Hepatocyte (in vitro differentiated cells): ENCODE measurements around the gene CDK18. TPM values are rescaled to one million over a fixed set of nuclear protein-coding genes. Genes with fewer than 3 reads are reported as not detected.
A peak's percentile ranks its signal among the peaks of the same experiment; 100 is the strongest.

ENCODE experiments used
- DNase-seq: peaks from one replicate; pipeline ENCODE4 v3.0.0-alpha.2; 2016; ENCODE audit warnings: low spot score
- H2AFZ ChIP-seq: fragments of 200-600 bp; sonication (generic); 2 replicates; pipeline ENCODE4 v1.6.0; 2016; ENCODE audit warnings: antibody characterized with exemption, mild to moderate bottlenecking
- H3K27ac ChIP-seq: fragments of 200-600 bp; sonication (generic); 2 replicates; pipeline ENCODE4 v1.5.1; 2016; ENCODE audit warnings: mild to moderate bottlenecking
- H3K27me3 ChIP-seq: fragments of 200-600 bp; sonication (generic); 2 replicates; pipeline ENCODE4 v1.6.1; 2016
- H3K36me3 ChIP-seq: fragments of 200-600 bp; sonication (generic); replicated peaks from 2 replicates; pipeline ENCODE4 v1.5.1; 2016; ENCODE audit warnings: low read depth; ENCODE audit not compliant: insufficient read depth
- H3K4me1 ChIP-seq: fragments of 200-600 bp; sonication (generic); 2 replicates; pipeline ENCODE4 v1.5.1; 2016; ENCODE audit warnings: mild to moderate bottlenecking, moderate library complexity; ENCODE audit not compliant: insufficient read depth
- H3K4me2 ChIP-seq: fragments of 200-600 bp; sonication (generic); 2 replicates; pipeline ENCODE4 v1.6.0; 2016
- H3K4me3 ChIP-seq: fragments of 200-600 bp; sonication (generic); 2 replicates; pipeline ENCODE4 v1.5.1; 2016; ENCODE audit warnings: mild to moderate bottlenecking
- H3K79me2 ChIP-seq: fragments of 200-600 bp; sonication (generic); 2 replicates; pipeline ENCODE4 v1.6.0; 2017; ENCODE audit warnings: mild to moderate bottlenecking
- H3K9me2 ChIP-seq: fragments of 200-600 bp; sonication (generic); replicated peaks from 2 replicates; pipeline ENCODE4 v1.6.0; 2017; ENCODE audit warnings: mild to moderate bottlenecking; ENCODE audit not compliant: insufficient read depth
- H3K9me3 ChIP-seq: fragments of 200-600 bp; sonication (generic); 2 replicates; pipeline ENCODE4 v1.5.1; 2016; ENCODE audit warnings: low read depth, mild to moderate bottlenecking
- H4K20me1 ChIP-seq: fragments of 200-600 bp; sonication (generic); 2 replicates; pipeline ENCODE4 v1.6.0; 2016; ENCODE audit warnings: mild to moderate bottlenecking; ENCODE audit not compliant: insufficient read depth, poor library complexity, severe bottlenecking
- CTCF ChIP-seq: fragments of 200-600 bp; sonication (generic); IDR thresholded peaks from 2 replicates; pipeline ENCODE4 v1.5.1; 2016; ENCODE audit warnings: antibody characterized with exemption, mild to moderate bottlenecking; ENCODE audit not compliant: poor library complexity
- EZH2 ChIP-seq: fragments of 200-600 bp; sonication (generic); IDR thresholded peaks from 2 replicates; pipeline ENCODE4 v1.6.1; 2016; ENCODE audit warnings: antibody characterized with exemption, mild to moderate bottlenecking, borderline replicate concordance
- EZH2phosphoT487 ChIP-seq: fragments of 200-600 bp; sonication (generic); IDR thresholded peaks from one replicate; pipeline ENCODE4 v1.6.1; 2018; ENCODE audit warnings: antibody characterized with exemption, mild to moderate bottlenecking, low read depth, moderate library complexity; ENCODE audit not compliant: unreplicated experiment, severe bottlenecking
- WGBS: methylation state at CpG from one replicate; pipeline ENCODE4 v1.1.6; 2016; ENCODE audit warnings: low lambda C conversion rate; ENCODE audit errors: missing lambda C conversion rate; 5-methylcytosine and 5-hydroxymethylcytosine counted together
- polyA plus RNA-seq: library from polyadenylated mRNA; unstranded; fragments of >200 nt; fragmentation: Nextera tagmentation; extraction: Ambion mirVana; gene quantifications from 2 replicates; pipeline ENCODE4 v1.2.1, GENCODE V29; 2016
- total RNA-seq: library from RNA; depleted of rRNA; stranded (reverse); fragments of >200 nt; gene quantifications from 2 replicates; pipeline ENCODE4 v1.2.3, GENCODE V29; 2014

CDK18 gene
- total and polyA plus RNA-seq, 2 experiments from 2014 or later = 8.0 to 16.7 TPM

- DNase-seq = no peak
- TF ChIP-seq CTCF (no peak), EZH2 (no peak), EZH2phosphoT487 (no peak)
- no peak overlapping the region for H2AFZ ChIP-seq
- 91% methylated on average over 6 of the region's 6 CpGs for WGBS
- H3K27ac ChIP-seq = no peak overlapping the region
- H3K27me3 ChIP-seq = peaks cover 3% of the 10 kb centered on the region
- H3K9me3 ChIP-seq = no peaks in the 10 kb centered on the region
- H3K36me3 ChIP-seq = no peaks in the 10 kb centered on the region
- H3K4me1 ChIP-seq = peaks cover 12% of the 10 kb centered on the region
- no peak overlapping the region for H3K4me3 ChIP-seq
- no peaks in the 10 kb centered on the region for H4K20me1 ChIP-seq
- H3K4me2 ChIP-seq = no peak overlapping the region
- H3K9me2 ChIP-seq = no peaks in the 10 kb centered on the region
- no peaks in the 10 kb centered on the region for H3K79me2 ChIP-seq
Measured at GRCh38 chr1:205541161-205541886, 36.9 kb downstream of the CDK18 start.

- peaks cover 12% of the 10 kb centered on the region for H3K4me1 ChIP-seq
- peaks cover 3% of the 10 kb centered on the region for H3K27me3 ChIP-seq
- no peak for TF ChIP-seq EZH2
- TF ChIP-seq EZH2phosphoT487 = no peak
- TF ChIP-seq CTCF = no peak
- H3K79me2 ChIP-seq = no peaks in the 10 kb centered on the region
- 90% methylated on average over 11 of the region's 11 CpGs for WGBS
- no peak overlapping the region for H3K4me3 ChIP-seq
- DNase-seq = no peak
- no peaks in the 10 kb centered on the region for H3K9me3 ChIP-seq
- H3K4me2 ChIP-seq = no peak overlapping the region
- no peaks in the 10 kb centered on the region for H3K36me3 ChIP-seq
- H4K20me1 ChIP-seq = no peaks in the 10 kb centered on the region
- H2AFZ ChIP-seq = no peak overlapping the region
- H3K27ac ChIP-seq = no peak overlapping the region
- H3K9me2 ChIP-seq = no peaks in the 10 kb centered on the region
Measured at GRCh38 chr1:205542367-205542766, 37.9 kb downstream of the CDK18 start.

DNA sequence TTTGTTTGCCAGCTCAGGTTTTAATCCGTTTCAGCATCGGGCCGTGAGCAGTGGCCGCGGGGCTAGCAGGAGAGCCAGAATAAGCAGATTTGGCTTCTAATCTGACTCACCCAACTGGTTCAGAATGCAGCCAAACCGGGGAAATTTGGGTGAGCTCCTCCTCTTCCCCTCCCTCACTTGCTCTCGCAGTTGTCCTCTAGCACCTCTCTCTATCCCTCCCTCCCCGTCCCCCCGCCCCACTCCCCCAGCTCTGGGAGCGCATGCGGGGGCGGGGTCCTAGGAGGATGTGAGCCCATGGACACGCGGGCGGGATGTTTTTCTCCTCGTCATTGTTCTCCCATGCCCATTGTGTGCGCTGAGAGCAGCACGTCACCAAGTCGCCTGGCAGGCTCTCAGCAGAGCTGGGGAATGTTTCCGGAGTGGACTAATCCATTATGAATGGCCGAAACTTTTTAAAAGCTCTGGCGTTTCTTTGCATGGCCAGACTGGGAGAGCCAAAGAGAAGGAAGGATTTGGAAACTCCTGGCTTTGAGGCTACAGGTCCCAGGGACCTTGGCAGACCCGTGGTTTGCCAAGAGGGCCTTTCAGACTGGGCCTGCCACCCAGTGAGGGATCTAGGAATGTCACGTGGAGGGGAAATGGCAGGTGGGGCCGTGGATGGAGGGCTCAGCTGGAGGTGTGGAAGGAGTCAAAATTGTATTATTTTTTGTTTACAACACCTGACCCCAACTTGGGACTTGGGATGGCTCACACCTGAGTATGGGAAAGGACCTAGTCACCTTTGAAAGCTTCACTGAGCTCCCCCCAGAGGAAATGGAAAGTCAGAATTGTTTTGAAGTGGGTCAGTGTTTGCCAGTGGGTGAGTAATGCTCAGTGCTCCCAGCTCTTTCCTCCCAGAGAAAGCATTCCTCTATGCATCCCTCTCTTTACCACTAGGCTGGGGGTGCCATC, 39.2 kb downstream of the CDK18 start:
- Histone ChIP-seq H3K27ac (no peak overlapping the region), H3K27me3 (peaks cover 3% of the 10 kb centered on the region), H3K4me2 (peak overlapping the region; percentile 73), H4K20me1 (no peaks in the 10 kb centered on the region), H3K9me3 (no peaks in the 10 kb centered on the region), H3K36me3 (no peaks in the 10 kb centered on the region), H3K79me2 (no peaks in the 10 kb centered on the region), H3K4me1 (peaks cover 12% of the 10 kb centered on the region), H3K9me2 (no peaks in the 10 kb centered on the region), H3K4me3 (no peak overlapping the region), H2AFZ (peak overlapping the region; percentile 39)
- 2% methylated on average over 19 of the region's 25 CpGs for WGBS
- DNase-seq = peak; percentile 81
- TF ChIP-seq EZH2 (no peak), EZH2phosphoT487 (no peak), CTCF (no peak)
